HEK293 (cell line): ENCODE measurements around the gene SCAMP2.

ENCODE experiments used
- GFI1B ChIP-seq: fragments of 450-650 bp; formaldehyde crosslinking; IDR thresholded peaks from 2 replicates; pipeline ENCODE4 v1.5.1; 2016; ENCODE audit warnings: missing biosample characterization, missing genetic modification characterization
- KLF10 ChIP-seq: fragments of 450-650 bp; IDR thresholded peaks from 2 replicates; pipeline ENCODE4 v1.5.1; 2018; ENCODE audit warnings: missing biosample characterization, mild to moderate bottlenecking, missing genetic modification characterization
- YY1 ChIP-seq: fragments of 450-650 bp; formaldehyde crosslinking; IDR thresholded peaks from 2 replicates; pipeline ENCODE4 v1.5.1; 2018; ENCODE audit warnings: missing biosample characterization, missing genetic modification characterization
- ZNF785 ChIP-seq: fragments of 450-650 bp; formaldehyde crosslinking; IDR thresholded peaks from 2 replicates; pipeline ENCODE4 v1.5.1; 2016; ENCODE audit warnings: missing biosample characterization, missing genetic modification characterization
- TF ChIP-seq, protein P1 (sequence below): fragments of 450-650 bp; formaldehyde crosslinking; IDR thresholded peaks from 2 replicates; pipeline ENCODE4 v1.5.1; 2016; ENCODE audit warnings: missing biosample characterization, missing genetic modification characterization
- TF ChIP-seq, protein P2 (sequence below): fragments of 450-650 bp; formaldehyde crosslinking; IDR thresholded peaks from 2 replicates; pipeline ENCODE4 v1.5.1; 2016; ENCODE audit warnings: missing biosample characterization, missing genetic modification characterization
- TF ChIP-seq, protein P3 (sequence below): fragments of 450-650 bp; formaldehyde crosslinking; IDR thresholded peaks from 2 replicates; pipeline ENCODE4 v1.5.1; 2016; ENCODE audit warnings: missing biosample characterization, missing genetic modification characterization, low read depth
- TF ChIP-seq, protein P4 (sequence below): fragments of 450-650 bp; formaldehyde crosslinking; IDR thresholded peaks from 2 replicates; pipeline ENCODE4 v1.5.1; 2016; ENCODE audit warnings: missing biosample characterization, missing genetic modification characterization

DNA sequence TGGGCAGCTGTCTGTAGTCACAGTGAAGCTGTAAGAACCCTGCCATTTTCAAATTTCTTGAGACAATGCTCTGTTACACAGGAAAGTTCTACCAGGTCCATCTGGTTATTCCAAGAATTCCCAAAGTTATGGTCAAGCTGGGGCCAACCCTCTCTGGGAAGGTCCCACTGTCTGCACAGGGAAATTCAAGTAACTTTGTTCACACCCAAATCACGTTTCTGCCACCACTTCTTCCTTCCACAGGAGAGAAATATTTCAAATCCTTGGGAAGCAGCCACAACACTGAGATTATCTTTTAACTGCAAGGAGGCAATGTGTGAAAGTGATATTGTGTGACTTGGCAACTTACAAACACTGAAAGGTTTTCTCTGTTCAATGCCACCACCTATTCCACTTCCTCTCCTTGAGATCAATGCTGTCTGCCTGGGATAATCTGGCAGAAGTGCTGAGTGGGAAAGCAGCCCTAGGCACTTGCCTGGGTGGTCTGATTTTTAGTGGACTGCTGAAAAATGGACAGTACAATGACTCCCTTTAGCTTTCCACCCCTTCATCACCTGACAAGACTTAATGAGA, 5.6 kb downstream of the SCAMP2 start:
- TF ChIP-seq, protein P1, sequence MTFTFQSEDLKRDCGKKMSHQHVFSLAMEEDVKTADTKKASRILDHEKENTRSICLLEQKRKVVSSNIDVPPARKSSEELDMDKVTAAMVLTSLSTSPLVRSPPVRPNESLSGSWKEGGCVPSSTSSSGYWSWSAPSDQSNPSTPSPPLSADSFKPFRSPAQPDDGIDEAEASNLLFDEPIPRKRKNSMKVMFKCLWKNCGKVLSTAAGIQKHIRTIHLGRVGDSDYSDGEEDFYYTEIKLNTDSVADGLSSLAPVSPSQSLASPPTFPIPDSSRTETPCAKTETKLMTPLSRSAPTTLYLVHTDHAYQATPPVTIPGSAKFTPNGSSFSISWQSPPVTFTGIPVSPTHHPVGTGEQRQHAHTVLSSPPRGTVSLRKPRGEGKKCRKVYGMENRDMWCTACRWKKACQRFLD (tag by site-specific recombination) = no peak
- TF ChIP-seq ZNF785 (tag by site-specific recombination) (no peak), KLF10 (tag by site-specific recombination) (no peak), YY1 (no peak), GFI1B (tag by site-specific recombination) (no peak)
- TF ChIP-seq, protein P2, sequence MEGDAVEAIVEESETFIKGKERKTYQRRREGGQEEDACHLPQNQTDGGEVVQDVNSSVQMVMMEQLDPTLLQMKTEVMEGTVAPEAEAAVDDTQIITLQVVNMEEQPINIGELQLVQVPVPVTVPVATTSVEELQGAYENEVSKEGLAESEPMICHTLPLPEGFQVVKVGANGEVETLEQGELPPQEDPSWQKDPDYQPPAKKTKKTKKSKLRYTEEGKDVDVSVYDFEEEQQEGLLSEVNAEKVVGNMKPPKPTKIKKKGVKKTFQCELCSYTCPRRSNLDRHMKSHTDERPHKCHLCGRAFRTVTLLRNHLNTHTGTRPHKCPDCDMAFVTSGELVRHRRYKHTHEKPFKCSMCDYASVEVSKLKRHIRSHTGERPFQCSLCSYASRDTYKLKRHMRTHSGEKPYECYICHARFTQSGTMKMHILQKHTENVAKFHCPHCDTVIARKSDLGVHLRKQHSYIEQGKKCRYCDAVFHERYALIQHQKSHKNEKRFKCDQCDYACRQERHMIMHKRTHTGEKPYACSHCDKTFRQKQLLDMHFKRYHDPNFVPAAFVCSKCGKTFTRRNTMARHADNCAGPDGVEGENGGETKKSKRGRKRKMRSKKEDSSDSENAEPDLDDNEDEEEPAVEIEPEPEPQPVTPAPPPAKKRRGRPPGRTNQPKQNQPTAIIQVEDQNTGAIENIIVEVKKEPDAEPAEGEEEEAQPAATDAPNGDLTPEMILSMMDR = no peak
- TF ChIP-seq, protein P3, sequence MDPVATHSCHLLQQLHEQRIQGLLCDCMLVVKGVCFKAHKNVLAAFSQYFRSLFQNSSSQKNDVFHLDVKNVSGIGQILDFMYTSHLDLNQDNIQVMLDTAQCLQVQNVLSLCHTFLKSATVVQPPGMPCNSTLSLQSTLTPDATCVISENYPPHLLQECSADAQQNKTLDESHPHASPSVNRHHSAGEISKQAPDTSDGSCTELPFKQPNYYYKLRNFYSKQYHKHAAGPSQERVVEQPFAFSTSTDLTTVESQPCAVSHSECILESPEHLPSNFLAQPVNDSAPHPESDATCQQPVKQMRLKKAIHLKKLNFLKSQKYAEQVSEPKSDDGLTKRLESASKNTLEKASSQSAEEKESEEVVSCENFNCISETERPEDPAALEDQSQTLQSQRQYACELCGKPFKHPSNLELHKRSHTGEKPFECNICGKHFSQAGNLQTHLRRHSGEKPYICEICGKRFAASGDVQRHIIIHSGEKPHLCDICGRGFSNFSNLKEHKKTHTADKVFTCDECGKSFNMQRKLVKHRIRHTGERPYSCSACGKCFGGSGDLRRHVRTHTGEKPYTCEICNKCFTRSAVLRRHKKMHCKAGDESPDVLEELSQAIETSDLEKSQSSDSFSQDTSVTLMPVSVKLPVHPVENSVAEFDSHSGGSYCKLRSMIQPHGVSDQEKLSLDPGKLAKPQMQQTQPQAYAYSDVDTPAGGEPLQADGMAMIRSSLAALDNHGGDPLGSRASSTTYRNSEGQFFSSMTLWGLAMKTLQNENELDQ (tag by site-specific recombination) = no peak
- TF ChIP-seq, protein P4, sequence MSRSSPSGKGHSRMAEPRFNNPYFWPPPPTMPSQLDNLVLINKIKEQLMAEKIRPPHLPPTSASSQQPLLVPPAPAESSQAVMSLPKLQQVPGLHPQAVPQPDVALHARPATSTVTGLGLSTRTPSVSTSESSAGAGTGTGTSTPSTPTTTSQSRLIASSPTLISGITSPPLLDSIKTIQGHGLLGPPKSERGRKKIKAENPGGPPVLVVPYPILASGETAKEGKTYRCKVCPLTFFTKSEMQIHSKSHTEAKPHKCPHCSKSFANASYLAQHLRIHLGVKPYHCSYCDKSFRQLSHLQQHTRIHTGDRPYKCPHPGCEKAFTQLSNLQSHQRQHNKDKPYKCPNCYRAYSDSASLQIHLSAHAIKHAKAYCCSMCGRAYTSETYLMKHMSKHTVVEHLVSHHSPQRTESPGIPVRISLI (tag by site-specific recombination) = no peak
